Measurements from ENCODE around the gene UBR3.

- TF ChIP-seq YY1 (IDR thresholded peaks at IDR 0.05; ENCODE audit: low read depth) (no peak), TCF12 (IDR thresholded peaks at IDR 0.05; ENCODE audit: low read depth) (no peak), MAX (IDR thresholded peaks at IDR 0.05) (no peak), CEBPB (IDR thresholded peaks at IDR 0.05) (no peak), EP300 (IDR thresholded peaks at IDR 0.05; ENCODE audit: borderline replicate concordance) (no peak), TEAD4 (IDR thresholded peaks at IDR 0.05) (no peak), CREB1 (IDR thresholded peaks at IDR 0.05; ENCODE audit: low read depth) (no peak), RAD21 (IDR thresholded peaks at IDR 0.05; ENCODE audit: low read depth) (no peak), ZBTB7A (IDR thresholded peaks at IDR 0.05; ENCODE audit: low read depth) (no peak), NFIC (IDR thresholded peaks at IDR 0.05) (no peak), REST (IDR thresholded peaks at IDR 0.05; ENCODE audit: low read depth) (no peak), EGR1 (IDR thresholded peaks at IDR 0.05) (no peak), TAF1 (IDR thresholded peaks at IDR 0.05; ENCODE audit: low read depth) (no peak), USF1 (IDR thresholded peaks at IDR 0.05) (no peak)
These were observed 211.5 kb downstream of the UBR3 start for GRCh38 chr2:170038734-170039133.
